Measurements from ENCODE around the gene TMTC4. TPM values are rescaled to one million over a fixed set of nuclear protein-coding genes. Genes with fewer than 3 reads are reported as not detected.

The TMTC4 gene
- total and polyA plus RNA-seq, 2 of the 4 experiments (the other 2 are of a cell fraction) = 8.4 to 14.3 TPM

GRCh38 chr13:100581030-100581429 lies 93.6 kb downstream of the TMTC4 start (continued):
- no peak for TF ChIP-seq SMC3 (IDR thresholded peaks at IDR 0.05; ENCODE audit: low read depth, low read length)

GRCh38 chr13:100580045-100580444 lies 94.5 kb downstream of the TMTC4 start:
- ATAC-seq (ENCODE audit: low read depth) (no peak), DNase-seq (no peak)
- no peaks in the 10 kb centered on the region for H3K9me1 ChIP-seq (ENCODE audit: insufficient read depth, low read length)
- no peak overlapping the region for H4K8ac ChIP-seq (ENCODE audit: low read depth in 2 of 2, low read length in 2 of 2)
- ChIA-PET CTCF (interaction anchor here (0.6 kb wide), 1 partner anchor 88 kb away, joined by 4 read pairs; no protein-coding TSS in a partner anchor), POLR2A (ENCODE audit: unreplicated experiment) (no interaction called here)
- no peak overlapping the region for H4K5ac ChIP-seq (ENCODE audit: low read depth, low read length)
- H2AK5ac ChIP-seq (ENCODE audit: low read depth, low read length) = no peak overlapping the region
- no peak overlapping the region for H2BK20ac ChIP-seq (ENCODE audit: low read depth, low read length)
- BruUV-seq (replicated peaks) = no TSS peak
- no peak overlapping the region for H2AFZ ChIP-seq (replicated peaks; ENCODE audit: low read length, poor library complexity)
- H3K36me3 ChIP-seq (ENCODE audit: control insufficient read depth, insufficient read depth, low read length) = peaks cover 3% of the 10 kb centered on the region; the same call in 1 of the 2 replicates
- dilution Hi-C loops (cut with HindIII; ENCODE audit: low sequenced_read_pairs, unreplicated experiment) (no loop called here), in situ Hi-C loops (cut with MboI; ENCODE audit: low sequenced_read_pairs) (no loop called here), intact Hi-C loops (cut with micrococcal nuclease) (no loop called here)
- H4K20me1 ChIP-seq (ENCODE audit: insufficient read depth, low read length) = no peaks in the 10 kb centered on the region
- no peaks in the 10 kb centered on the region for H3K27me3 ChIP-seq (ENCODE audit: control insufficient read depth, insufficient read depth, low read length)
- H3K14ac ChIP-seq (replicated peaks; ENCODE audit: low read depth, low read length) = no peak overlapping the region
- no peak overlapping the region for H3K18ac ChIP-seq (ENCODE audit: low read depth, low read length)
- H3K4me3 ChIP-seq (ENCODE audit: insufficient read depth, low read depth, low read length) = no peak overlapping the region
- WGBS, 2 experiments (ENCODE audit: extremely low coverage in 2 of 2, insufficient read length in 1 of 2) = 91% methylated on average over 10 of the region's 12 CpGs; no CpG with 5 or more reads in 1 of the 2 experiments
- no peak overlapping the region for H3K27ac ChIP-seq (ENCODE audit: insufficient read depth, low read length)
- no peak overlapping the region for H2BK5ac ChIP-seq (ENCODE audit: low read depth, low read length, poor library complexity, severe bottlenecking)
- no peak overlapping the region for H3K56ac ChIP-seq (ENCODE audit: extremely low read depth, insufficient read depth, low read length)
- no peak overlapping the region for H3K4me2 ChIP-seq (ENCODE audit: low read depth, low read length)
- no peak overlapping the region for H2AK9ac ChIP-seq (replicated peaks; ENCODE audit: low read depth, low read length, poor library complexity)
- no peak overlapping the region for H3K23ac ChIP-seq (ENCODE audit: low read depth, low read length)
- H2BK15ac ChIP-seq (ENCODE audit: low read depth, low read length) = no peak overlapping the region
- no peak overlapping the region for H3K9ac ChIP-seq (ENCODE audit: low read depth, low read length)
- no peaks in the 10 kb centered on the region for H3K9me3 ChIP-seq (ENCODE audit: control insufficient read depth, insufficient read depth, low read length)
- H3K4ac ChIP-seq (ENCODE audit: low read depth, low read length) = no peak overlapping the region
- no peak overlapping the region for H2BK120ac ChIP-seq (ENCODE audit: low read depth, low read length)
- no peaks in the 10 kb centered on the region for H3K4me1 ChIP-seq (ENCODE audit: control insufficient read depth, insufficient read depth, low read length)
- no peaks in the 10 kb centered on the region for H3K79me1 ChIP-seq (ENCODE audit: low read depth in 1 of 2, low read length in 2 of 2)
- no peak overlapping the region for H4K91ac ChIP-seq (ENCODE audit: insufficient read depth, low read depth, low read length)
- no peak for TF ChIP-seq CTCF (conservative IDR thresholded peaks at IDR 0.05; ENCODE audit: low read depth, low read length)
- no peak for TF ChIP-seq RAD21 (IDR thresholded peaks at IDR 0.05; ENCODE audit: low read length)
- no peak for TF ChIP-seq USF2 (IDR thresholded peaks at IDR 0.05; ENCODE audit: low read depth, low read length)
- no peak for TF ChIP-seq NFE2L2 (IDR thresholded peaks at IDR 0.05; ENCODE audit: low read depth, low read length)
- no peak for TF ChIP-seq ELK1 (IDR thresholded peaks at IDR 0.05; ENCODE audit: borderline replicate concordance, low read depth, low read length)
- no peak for TF ChIP-seq MAZ (IDR thresholded peaks at IDR 0.05; ENCODE audit: borderline replicate concordance, low read depth, low read length)
- no peak for TF ChIP-seq SMC3 (IDR thresholded peaks at IDR 0.05; ENCODE audit: low read depth, low read length)
- no peak for TF ChIP-seq MAFK (IDR thresholded peaks at IDR 0.05; ENCODE audit: low read depth, low read length)
- TF ChIP-seq RFX5 (IDR thresholded peaks at IDR 0.05; ENCODE audit: low read depth, low read length) = no peak
- TF ChIP-seq RCOR1 (IDR thresholded peaks at IDR 0.05; ENCODE audit: insufficient replicate concordance, low read length) = no peak
- no peak for TF ChIP-seq BHLHE40 (IDR thresholded peaks at IDR 0.05; ENCODE audit: low read depth, low read length)
- TF ChIP-seq CEBPB (IDR thresholded peaks at IDR 0.05; ENCODE audit: low read depth, low read length) = no peak
- no peak for TF ChIP-seq FOS (IDR thresholded peaks at IDR 0.05; ENCODE audit: low read depth, low read length)
- TF ChIP-seq POLR2A (IDR thresholded peaks at IDR 0.05; ENCODE audit: low read depth, low read length) = no peak
- no peak for TF ChIP-seq CHD1 (IDR thresholded peaks at IDR 0.05; ENCODE audit: low read depth, low read length)

Data from IMR-90 (cell line).